ENCODE measurements around the gene CNOT4. TPM values are rescaled to one million over a fixed set of nuclear protein-coding genes. Genes with fewer than 3 reads are reported as not detected.
"Not testable (repeated sequence)": the region's sequence is repeated elsewhere in the genome, so short reads cannot be mapped to it uniquely, and the experiment has no call there.

The CNOT4 gene
- total and polyA plus RNA-seq, 5 donors = 9.9 to 33.1 (median 28.3) TPM

GRCh38 chr7:135512135-135512887, 2.4 kb upstream of the CNOT4 start:
- 93% methylated on average over 2 of the region's 2 CpGs for WGBS

DNA sequence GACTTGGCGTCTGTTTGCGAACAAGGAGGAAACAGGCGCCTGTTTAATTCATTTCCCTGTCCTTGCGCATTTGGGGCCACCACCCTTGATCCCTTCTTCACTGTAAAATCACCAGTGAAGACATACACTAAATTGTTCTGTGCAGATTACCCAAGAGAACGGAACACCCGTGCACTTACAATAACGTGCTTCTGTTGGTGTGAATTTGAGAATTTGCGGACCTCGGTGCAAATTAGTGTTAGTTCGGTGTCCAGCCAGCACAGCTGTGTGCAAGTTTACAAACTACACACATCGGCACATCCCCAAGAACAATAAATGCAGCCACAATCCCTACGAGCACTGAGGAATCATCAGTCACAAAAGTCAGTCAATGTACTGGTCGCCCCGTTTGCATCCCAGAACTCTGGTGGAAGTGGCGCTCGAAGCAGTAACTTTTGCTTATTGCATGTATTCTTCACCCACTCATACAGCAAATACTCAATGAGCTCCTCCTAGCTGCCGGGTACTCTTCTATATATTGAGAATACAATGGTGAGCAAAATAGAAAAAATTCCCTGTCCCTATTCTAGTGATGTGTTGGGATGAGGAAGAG, 786 bp upstream of the CNOT4 start:
- WGBS = 2% methylated on average over 17 of the region's 17 CpGs
- ATAC-seq (no peak), DNase-seq (no peak)
- no peaks in the 10 kb centered on the region for H3K27me3 ChIP-seq (ENCODE audit: control insufficient read depth, insufficient read depth)
- intact Hi-C loops (cut with DNase I) = loop anchor here in 1 of 4 donors (5.0 kb wide), 1 partner anchor 228 kb away; no protein-coding TSS in a partner anchor
- peak overlapping the region; percentile 98 for H3K4me3 ChIP-seq (ENCODE audit: low read length)
- no peaks in the 10 kb centered on the region for H3K9me3 ChIP-seq (ENCODE audit: control insufficient read depth, low read length)
- H3K4me1 ChIP-seq (ENCODE audit: control insufficient read depth, insufficient read depth, low read length) = peaks cover 2% of the 10 kb centered on the region
- H3K27ac ChIP-seq (ENCODE audit: low read length) = no peak overlapping the region

More at GRCh38 chr7:135512135-135512887, 2.4 kb upstream of the CNOT4 start:
- Histone ChIP-seq H3K4me1 (ENCODE audit: control insufficient read depth, insufficient read depth, low read length) (peaks cover 2% of the 10 kb centered on the region), H3K9me3 (ENCODE audit: control insufficient read depth, low read length) (no peaks in the 10 kb centered on the region), H3K4me3 (ENCODE audit: low read length) (no peak overlapping the region), H3K27me3 (ENCODE audit: control insufficient read depth, insufficient read depth) (no peaks in the 10 kb centered on the region), H3K27ac (ENCODE audit: low read length) (no peak overlapping the region)
- intact Hi-C loops (cut with DNase I) = loop anchor here in 1 of 4 donors (2.0 to 5.0 kb wide), 2 partner anchors 46 to 230 kb away; no protein-coding TSS in a partner anchor
- DNase-seq = no peak
- no peak for ATAC-seq

DNA sequence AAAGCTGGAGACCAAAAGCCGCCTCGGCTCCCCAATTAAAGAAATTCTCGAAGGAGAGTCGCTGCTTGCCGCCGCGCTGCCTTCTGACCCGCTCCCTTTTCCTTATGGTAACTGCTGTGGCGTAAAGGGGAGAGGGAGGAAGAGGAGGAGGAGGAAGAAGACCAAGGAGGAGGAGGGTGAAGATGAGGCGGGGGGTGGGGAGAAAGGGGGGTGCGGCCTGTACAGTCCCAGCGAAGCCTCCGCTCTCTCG, 388 bp downstream of the CNOT4 start:
- peak overlapping the region; percentile 98 for H3K27ac ChIP-seq (ENCODE audit: low read length)
- H3K27me3 ChIP-seq (ENCODE audit: control insufficient read depth, insufficient read depth) = no peaks in the 10 kb centered on the region
- ATAC-seq = peak in 1 of 2 donors; percentile 84
- no peaks in the 10 kb centered on the region for H3K9me3 ChIP-seq (ENCODE audit: control insufficient read depth, low read length)
- DNase-seq = no peak
- intact Hi-C loops (cut with DNase I) = loop anchor here in 1 of 4 donors (10.0 kb wide), 1 partner anchor 115 kb away; no protein-coding TSS in a partner anchor
- under 1% methylated on average over 14 of the region's 14 CpGs for WGBS
- H3K4me1 ChIP-seq (ENCODE audit: control insufficient read depth, insufficient read depth, low read length) = peaks cover 2% of the 10 kb centered on the region
- H3K4me3 ChIP-seq (ENCODE audit: low read length) = peak overlapping the region; percentile 98

DNA sequence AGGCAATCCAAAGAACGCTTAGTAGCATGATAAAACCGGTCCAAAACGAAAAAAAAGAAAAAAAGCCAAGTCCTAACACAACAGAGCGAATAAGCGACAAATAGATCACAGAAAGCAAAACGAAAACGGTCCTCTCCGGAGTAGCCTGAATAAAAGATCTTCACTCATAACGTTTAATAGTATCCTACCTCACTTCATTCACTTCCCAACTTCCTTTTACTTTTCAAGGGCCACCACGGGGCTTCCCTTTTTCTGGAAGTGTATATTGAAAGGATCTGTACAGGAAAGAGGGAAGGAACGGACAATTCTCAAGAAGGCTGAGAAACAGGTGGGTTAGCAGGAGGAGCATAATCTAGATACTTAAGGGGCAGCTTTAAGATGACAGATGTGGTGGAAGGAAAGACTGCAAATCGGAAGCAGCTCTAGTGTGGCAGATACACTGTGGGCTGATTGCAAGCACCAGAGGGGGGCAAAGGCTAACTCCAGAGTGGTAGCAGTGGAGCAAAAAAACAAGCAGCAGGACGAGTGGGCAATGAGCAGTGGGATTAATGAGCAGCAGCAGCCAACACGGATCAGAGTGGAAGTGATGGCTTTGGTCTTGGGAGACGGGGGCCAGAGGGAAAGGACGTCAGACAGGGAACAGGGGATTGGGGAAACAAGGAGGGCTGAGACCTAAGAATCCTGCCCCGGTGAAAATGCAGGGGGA, 866 bp downstream of the CNOT4 start:
- H3K4me3 ChIP-seq (ENCODE audit: low read length) = peak overlapping the region; percentile 98
- no peaks in the 10 kb centered on the region for H3K27me3 ChIP-seq (ENCODE audit: control insufficient read depth, insufficient read depth)
- ATAC-seq = peak; percentile 1 to 21
- intact Hi-C loops (cut with DNase I) = loop anchor here in 1 of 4 donors (10.0 kb wide), 1 partner anchor 114 kb away; no protein-coding TSS in a partner anchor
- H3K9me3 ChIP-seq (ENCODE audit: control insufficient read depth, low read length) = no peaks in the 10 kb centered on the region
- WGBS = under 1% methylated on average over 17 of the region's 17 CpGs
- H3K27ac ChIP-seq (ENCODE audit: low read length) = peak overlapping the region; percentile 98
- DNase-seq = no peak
- H3K4me1 ChIP-seq (ENCODE audit: control insufficient read depth, insufficient read depth, low read length) = peaks cover 2% of the 10 kb centered on the region

DNA sequence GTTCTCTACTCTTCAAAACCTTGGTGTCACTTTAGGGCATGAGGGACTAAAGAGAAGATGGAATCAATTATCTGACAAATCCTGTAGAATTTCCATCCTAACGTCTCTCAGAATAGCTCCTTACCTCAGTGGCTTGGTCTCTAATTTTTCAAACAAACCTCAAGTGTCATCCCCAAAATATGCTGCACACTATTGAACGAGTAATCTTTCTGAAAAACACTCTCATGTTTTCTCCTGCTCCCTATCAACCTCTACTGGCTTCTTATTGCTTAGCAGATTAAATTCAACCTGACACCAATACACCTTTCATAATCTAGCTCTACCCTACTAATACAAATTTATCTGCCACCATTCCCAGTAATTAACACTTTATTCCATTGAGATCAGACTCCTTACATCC, 8.5 kb downstream of the CNOT4 start:
- intact Hi-C loops (cut with DNase I) = loop anchor here in 1 of 4 donors (10.0 kb wide), 1 partner anchor 107 kb away; no protein-coding TSS in a partner anchor
- no peaks in the 10 kb centered on the region for H3K27me3 ChIP-seq (ENCODE audit: control insufficient read depth, insufficient read depth)
- H3K9me3 ChIP-seq (ENCODE audit: control insufficient read depth, low read length) = no peaks in the 10 kb centered on the region
- WGBS = 83% methylated on average over 2 of the region's 2 CpGs
- H3K27ac ChIP-seq (ENCODE audit: low read length) = no peak overlapping the region
- no peak overlapping the region for H3K4me3 ChIP-seq (ENCODE audit: low read length)
- peaks cover 4% of the 10 kb centered on the region for H3K4me1 ChIP-seq (ENCODE audit: control insufficient read depth, insufficient read depth, low read length)
- ATAC-seq = no peak
- no peak for DNase-seq

DNA sequence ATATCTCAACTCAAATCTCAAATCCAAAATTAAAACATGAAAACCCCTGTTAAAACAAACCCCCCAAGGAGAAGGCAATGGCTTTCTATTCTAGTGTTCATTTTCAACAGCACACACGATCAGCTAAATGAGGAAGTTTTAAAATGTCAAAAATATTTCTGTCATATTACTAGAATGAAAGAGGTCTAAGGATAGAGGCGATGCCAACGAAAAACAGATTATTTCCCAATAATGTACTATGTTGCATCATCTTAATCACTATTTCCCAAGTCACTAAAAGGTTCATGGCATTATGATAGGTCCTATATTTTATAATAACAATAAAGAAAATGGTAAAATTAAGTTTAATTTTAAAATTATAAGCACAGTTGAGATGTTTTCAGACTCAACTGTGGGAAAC, 10.1 kb downstream of the CNOT4 start:
- WGBS = 59% methylated on average over 3 of the region's 3 CpGs
- Histone ChIP-seq H3K27ac (ENCODE audit: low read length) (no peak overlapping the region), H3K27me3 (ENCODE audit: control insufficient read depth, insufficient read depth) (no peaks in the 10 kb centered on the region), H3K9me3 (ENCODE audit: control insufficient read depth, low read length) (no peaks in the 10 kb centered on the region), H3K4me3 (ENCODE audit: low read length) (no peak overlapping the region), H3K4me1 (ENCODE audit: control insufficient read depth, insufficient read depth, low read length) (peaks cover 6% of the 10 kb centered on the region)
- DNase-seq (no peak), ATAC-seq (peak in 1 of 2 donors; percentile 51)
- intact Hi-C loops (cut with DNase I) = loop anchor here in 1 of 4 donors (10.0 kb wide), 1 partner anchor 105 kb away; no protein-coding TSS in a partner anchor

GRCh38 chr7:135497161-135497560, 12.7 kb downstream of the CNOT4 start:
- H3K9me3 ChIP-seq (ENCODE audit: control insufficient read depth, low read length); DNase-seq; H3K4me1 ChIP-seq (ENCODE audit: control insufficient read depth, insufficient read depth, low read length); H3K4me3 ChIP-seq (ENCODE audit: low read length); H3K27me3 ChIP-seq (ENCODE audit: control insufficient read depth, insufficient read depth); intact Hi-C loops (cut with DNase I); ATAC-seq; H3K27ac ChIP-seq (ENCODE audit: low read length): not testable (repeated sequence)
- WGBS = 97% methylated on average over 6 of the region's 6 CpGs

DNA sequence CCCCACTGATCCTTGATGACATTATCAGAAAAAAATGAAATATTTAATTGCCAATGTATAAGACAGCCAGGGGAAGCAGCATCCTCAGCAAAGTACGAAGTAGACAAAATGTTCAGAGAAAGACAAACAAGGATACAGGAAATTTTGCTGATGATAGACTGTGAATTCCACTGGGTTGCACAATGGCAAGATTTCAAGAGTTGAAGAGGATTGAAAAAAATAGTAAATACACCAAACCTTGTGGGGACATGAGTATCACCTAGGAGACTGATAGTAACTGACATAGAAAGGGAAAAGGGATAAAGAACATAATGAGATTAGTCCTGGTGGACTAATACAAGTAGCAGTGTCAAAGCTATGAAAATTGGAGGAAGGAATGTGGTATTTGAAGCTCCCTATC, 16.5 kb downstream of the CNOT4 start:
- no peaks in the 10 kb centered on the region for H3K27me3 ChIP-seq (ENCODE audit: control insufficient read depth, insufficient read depth)
- WGBS = 66% methylated on average over 1 of the region's 1 CpG
- no peak overlapping the region for H3K27ac ChIP-seq (ENCODE audit: low read length)
- ATAC-seq = no peak
- H3K4me3 ChIP-seq (ENCODE audit: low read length) = no peak overlapping the region
- H3K4me1 ChIP-seq (ENCODE audit: control insufficient read depth, insufficient read depth, low read length) = peaks cover 7% of the 10 kb centered on the region
- no peaks in the 10 kb centered on the region for H3K9me3 ChIP-seq (ENCODE audit: control insufficient read depth, low read length)
- DNase-seq = no peak
- intact Hi-C loops (cut with DNase I) = no loop called here

- no peaks in the 10 kb centered on the region for H3K9me3 ChIP-seq (ENCODE audit: control insufficient read depth, low read length)
- H3K27me3 ChIP-seq (ENCODE audit: control insufficient read depth, insufficient read depth) = no peaks in the 10 kb centered on the region
- peaks cover 7% of the 10 kb centered on the region for H3K4me1 ChIP-seq (ENCODE audit: control insufficient read depth, insufficient read depth, low read length)
- intact Hi-C loops (cut with DNase I) = no loop called here
- 95% methylated on average over 4 of the region's 4 CpGs for WGBS
- H3K27ac ChIP-seq (ENCODE audit: low read length) = no peak overlapping the region
- H3K4me3 ChIP-seq (ENCODE audit: low read length) = no peak overlapping the region
- no peak for DNase-seq
- no peak for ATAC-seq
Measured at GRCh38 chr7:135492151-135492550, 17.8 kb downstream of the CNOT4 start.

DNA sequence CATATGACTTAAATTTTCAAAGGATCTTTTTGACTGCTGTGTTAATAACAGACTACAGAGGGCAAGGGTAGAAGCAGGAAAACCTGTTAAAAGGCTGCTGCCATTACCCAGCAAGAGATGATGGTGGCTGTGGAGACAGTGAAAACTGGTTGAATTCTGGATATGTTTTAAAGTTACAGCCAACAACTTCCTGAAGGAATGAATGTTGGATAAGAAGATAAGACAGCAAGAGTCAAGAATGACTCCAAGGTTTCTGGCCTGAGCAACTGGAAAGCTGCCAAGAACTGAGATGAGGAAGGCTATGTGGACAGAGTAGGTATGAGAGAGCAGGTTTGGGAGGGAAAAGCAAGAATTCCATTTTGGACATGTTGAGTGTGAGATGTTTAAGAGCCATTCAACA, 19.1 kb downstream of the CNOT4 start:
- DNase-seq (no peak), ATAC-seq (peak in 1 of 2 donors; percentile 40)
- H3K9me3 ChIP-seq (ENCODE audit: control insufficient read depth, low read length) = no peaks in the 10 kb centered on the region
- no peaks in the 10 kb centered on the region for H3K27me3 ChIP-seq (ENCODE audit: control insufficient read depth, insufficient read depth)
- H3K27ac ChIP-seq (ENCODE audit: low read length) = no peak overlapping the region
- H3K4me3 ChIP-seq (ENCODE audit: low read length) = no peak overlapping the region
- intact Hi-C loops (cut with DNase I) = no loop called here
- H3K4me1 ChIP-seq (ENCODE audit: control insufficient read depth, insufficient read depth, low read length) = peaks cover 3% of the 10 kb centered on the region

- no peak for ATAC-seq
- intact Hi-C loops (cut with DNase I) = no loop called here
- H3K27me3 ChIP-seq (ENCODE audit: control insufficient read depth, insufficient read depth) = no peaks in the 10 kb centered on the region
- WGBS = 98% methylated on average over 3 of the region's 3 CpGs
- no peak overlapping the region for H3K27ac ChIP-seq (ENCODE audit: low read length)
- no peaks in the 10 kb centered on the region for H3K9me3 ChIP-seq (ENCODE audit: control insufficient read depth, low read length)
- H3K4me3 ChIP-seq (ENCODE audit: low read length) = no peak overlapping the region
- no peak for DNase-seq
- H3K4me1 ChIP-seq (ENCODE audit: control insufficient read depth, insufficient read depth, low read length) = peaks cover 3% of the 10 kb centered on the region
Measured at GRCh38 chr7:135489791-135490190, 20.1 kb downstream of the CNOT4 start.
